GM18508 (cell line): Measurements from ENCODE around the gene ALDH1B1.
"Not testable (repeated sequence)": the region's sequence is repeated elsewhere in the genome, so short reads cannot be mapped to it uniquely, and the experiment has no call there.

ENCODE experiments used
- ATAC-seq: cut with Tn5 transposase; IDR thresholded peaks from one replicate; pipeline ENCODE4 v1.9.1; 2021; ENCODE audit warnings: moderate number of reproducible peaks; ENCODE audit not compliant: insufficient read depth, unreplicated experiment

Gene ALDH1B1

DNA sequence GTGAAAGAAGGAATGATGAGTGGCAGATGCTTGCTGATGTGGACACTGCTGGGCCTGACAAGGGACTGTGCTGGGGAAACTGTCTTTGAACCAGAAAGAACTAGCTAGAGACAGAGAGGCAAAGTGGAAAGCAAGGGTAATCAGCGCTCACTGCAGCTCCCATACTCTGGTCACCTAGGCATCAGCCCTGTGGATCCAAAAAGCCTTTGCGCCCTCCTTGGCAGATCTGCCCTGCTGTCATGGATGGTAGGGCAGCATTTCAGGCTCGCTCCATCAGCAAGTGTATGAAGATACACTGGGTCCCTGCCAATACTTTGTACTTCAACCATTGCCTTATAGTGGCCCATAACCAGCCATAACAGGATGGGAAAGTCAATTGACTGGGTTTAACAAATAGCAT lies 6.6 kb upstream of the ALDH1B1 start:
- no peak for ATAC-seq

DNA sequence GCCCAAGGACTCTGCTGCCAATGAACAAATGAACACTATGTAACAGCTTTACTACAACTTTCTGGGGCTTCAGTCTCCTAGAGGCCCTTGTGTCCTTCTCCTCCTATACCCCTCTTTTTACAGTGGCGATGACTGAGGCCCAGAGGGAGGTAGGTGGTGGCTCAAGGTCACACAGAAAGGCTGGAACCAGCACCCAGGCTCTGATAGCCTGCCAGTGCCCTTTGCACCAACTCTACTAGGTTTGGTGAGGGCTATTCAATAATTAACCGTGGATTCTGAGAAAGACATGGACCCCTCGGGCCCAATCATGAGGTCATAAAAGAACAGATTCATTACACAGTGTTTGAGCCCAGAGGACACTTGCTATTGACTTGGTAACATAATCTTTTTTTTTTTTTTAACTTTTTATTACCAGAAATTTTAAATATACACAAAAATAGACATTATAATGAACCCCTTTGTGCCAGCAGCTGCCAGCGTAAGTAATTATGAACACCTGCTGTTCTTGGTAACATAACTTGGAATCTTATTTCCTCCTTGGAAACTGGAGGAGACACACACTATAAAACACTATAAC lies 6.1 kb upstream of the ALDH1B1 start:
- ATAC-seq = no peak

DNA sequence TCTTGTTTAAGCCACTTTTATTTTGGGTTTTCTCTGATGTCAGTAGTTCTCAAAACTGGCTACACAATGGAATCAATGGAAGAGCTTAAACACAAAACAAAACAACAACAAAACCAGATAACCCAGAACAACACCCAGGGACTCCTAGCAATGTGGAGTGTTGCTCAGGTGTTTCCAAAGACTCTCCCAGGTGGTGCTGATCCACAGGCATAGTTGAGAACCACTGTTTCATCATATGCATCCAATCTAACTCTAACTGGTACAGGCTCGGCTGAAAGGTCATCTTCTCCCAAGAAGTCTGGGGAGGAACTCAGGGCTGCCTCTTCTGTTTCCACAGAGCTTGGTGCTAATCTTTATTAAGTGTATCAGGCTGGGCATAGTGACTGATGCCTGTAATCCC lies 5.4 kb upstream of the ALDH1B1 start:
- ATAC-seq = no peak

DNA sequence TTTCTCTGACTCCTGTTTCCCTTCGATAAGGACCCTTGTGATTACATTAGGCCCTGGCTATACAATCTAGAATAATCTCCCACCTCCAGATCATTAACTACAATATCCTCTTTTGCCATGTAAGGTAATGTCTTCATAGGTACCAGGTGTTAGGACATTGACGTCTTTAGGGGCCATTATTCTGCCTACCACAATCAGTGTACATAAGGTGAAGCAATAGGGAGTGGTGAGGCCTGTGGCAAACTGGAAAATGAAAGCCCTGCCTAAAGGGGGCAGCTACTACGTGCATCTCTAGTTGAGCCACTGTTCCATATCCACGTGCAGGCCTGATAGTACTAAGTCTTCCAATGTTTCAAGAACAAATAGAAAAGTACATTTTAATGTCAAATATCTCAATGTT lies 4.8 kb upstream of the ALDH1B1 start:
- no peak for ATAC-seq

DNA sequence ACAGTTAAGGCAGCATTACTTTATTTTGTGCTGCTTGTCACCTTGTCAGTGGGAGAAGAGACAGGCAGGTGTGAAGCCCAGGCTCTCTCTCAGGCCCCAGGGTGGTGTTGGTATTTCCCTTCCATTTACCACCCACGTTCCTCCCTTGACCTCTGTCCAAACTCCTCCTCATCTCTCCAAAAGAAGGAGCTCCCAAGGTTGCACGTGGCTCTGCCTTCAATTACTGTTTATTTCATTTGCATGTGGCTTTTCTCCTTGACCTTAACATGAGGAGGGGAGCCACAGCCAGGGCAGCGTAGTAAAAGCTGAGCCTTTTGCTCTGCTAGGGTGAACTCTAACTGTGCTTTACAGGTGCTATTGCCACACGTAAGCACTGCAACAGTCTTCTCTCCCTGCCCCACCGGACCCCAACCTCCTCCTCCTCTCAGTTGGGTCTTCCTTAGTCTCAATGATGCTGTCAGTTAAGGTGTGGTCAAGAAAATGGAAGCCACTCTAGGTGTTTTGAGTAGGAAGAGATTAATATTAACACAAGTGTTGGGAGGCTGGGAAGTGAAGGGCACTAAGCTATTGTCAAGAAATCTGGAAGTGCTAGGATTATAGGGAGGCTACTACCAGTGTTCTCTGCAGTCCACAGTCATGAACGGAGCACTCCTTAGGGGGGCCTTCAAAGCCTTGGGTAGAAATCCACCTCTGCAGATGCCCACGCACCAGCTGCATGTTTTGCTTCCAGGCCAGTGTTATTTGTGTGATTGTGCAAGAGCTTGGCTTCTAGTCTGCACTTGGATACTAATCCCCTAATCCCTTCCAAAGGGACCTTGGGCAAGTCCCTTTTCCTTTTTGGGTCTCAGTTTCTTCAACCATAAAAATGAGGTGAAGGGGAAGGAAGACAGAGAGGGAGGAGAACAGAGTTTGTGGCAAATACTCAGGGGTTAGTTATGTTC lies 3.9 kb upstream of the ALDH1B1 start:
- ATAC-seq = no peak

DNA sequence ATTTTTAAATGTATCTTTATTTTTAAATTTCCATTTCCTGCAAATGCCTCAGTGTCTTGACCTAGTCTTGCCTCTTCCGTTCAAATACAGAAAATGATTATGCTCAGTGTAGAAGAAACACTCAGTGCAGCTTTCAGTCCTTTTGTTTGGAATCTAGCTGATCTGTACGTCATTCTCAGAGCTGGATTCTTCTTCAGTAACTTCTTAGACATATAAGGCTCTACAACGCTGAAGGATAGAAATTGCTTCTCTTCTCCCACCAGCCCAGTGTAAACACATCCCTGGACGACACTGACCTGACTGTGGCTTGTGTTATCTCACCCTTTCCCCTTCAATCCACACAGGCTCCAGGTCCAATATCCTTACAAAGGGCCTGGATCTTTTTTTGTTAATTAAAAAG lies 3.2 kb upstream of the ALDH1B1 start:
- ATAC-seq = no peak

DNA sequence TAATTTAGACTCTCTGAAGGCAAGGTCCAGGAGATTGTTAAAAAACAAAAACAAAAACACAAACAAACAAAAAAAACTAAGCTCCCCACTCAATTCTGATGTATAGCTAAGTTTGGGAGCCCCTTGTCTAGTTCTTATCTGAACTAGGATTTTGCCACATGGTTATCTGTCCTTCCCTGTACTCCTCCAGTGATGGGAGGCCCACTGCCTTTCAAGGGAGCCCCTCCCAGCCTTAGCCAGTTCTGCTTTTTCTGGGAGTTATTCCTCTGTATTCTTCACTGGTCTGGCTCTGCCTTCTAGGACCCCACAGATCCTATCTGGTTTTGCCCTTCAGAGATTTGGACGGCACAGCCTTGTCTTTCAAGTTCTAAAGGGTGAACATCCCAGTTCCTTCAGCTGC lies 2.1 kb upstream of the ALDH1B1 start:
- ATAC-seq = no peak

DNA sequence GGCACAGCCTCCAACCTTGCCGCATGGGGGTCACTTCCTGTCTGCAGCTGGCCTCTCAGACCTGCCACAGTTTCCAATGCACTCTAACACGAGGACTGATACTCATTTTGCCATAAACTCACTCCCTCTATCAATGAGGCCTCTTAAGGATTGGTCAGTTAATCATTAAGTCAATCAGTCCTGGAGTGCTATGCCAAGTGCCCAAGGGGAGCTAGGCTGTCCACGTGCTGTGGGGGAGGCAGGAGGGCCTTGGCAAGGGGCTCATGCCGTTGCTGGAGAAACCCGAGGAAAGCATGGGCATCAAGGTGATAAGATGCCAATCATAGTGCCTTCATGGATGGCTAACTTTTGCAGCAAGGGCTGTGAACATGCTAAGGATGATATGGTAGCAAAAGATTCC lies 1.7 kb upstream of the ALDH1B1 start:
- no peak for ATAC-seq

DNA sequence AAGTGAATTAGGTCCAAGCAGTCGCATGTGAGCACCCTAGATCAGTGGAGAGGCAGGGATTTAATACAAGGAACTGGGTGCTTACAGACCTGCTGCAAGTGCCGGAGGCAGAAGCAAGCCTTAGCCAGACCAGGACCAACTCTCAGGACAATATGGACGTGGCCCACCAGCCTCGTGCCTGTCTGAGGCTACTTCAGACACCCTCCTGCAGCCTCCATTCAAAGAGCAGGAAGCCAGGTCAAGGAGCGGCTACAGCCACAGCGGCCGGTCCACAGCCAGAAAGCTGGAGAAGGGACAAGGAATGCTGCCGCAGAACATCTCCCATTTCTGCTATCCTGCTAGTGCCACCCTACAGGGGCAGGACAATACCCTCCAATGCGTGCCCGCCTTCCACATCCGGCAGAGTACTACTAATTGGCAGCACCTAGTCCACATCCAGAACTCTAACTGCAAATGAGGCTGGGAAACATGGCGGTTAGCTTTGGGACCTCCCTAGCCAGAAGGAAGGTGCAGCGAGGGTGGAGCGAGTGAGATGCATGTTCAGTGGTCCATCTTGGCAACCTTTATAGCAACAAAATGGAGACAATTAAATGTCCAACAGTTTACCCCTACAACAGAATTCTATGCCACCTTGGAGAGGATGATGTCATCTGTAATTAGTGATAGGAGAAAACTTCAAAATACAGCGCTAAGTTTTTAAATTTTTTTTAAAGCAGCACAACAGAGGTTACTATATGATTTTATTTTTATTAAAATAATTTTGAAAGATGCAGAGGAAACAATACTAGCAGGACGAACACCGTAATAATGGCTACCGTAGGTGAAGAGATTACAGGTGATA lies 1.0 kb upstream of the ALDH1B1 start:
- no peak for ATAC-seq

DNA sequence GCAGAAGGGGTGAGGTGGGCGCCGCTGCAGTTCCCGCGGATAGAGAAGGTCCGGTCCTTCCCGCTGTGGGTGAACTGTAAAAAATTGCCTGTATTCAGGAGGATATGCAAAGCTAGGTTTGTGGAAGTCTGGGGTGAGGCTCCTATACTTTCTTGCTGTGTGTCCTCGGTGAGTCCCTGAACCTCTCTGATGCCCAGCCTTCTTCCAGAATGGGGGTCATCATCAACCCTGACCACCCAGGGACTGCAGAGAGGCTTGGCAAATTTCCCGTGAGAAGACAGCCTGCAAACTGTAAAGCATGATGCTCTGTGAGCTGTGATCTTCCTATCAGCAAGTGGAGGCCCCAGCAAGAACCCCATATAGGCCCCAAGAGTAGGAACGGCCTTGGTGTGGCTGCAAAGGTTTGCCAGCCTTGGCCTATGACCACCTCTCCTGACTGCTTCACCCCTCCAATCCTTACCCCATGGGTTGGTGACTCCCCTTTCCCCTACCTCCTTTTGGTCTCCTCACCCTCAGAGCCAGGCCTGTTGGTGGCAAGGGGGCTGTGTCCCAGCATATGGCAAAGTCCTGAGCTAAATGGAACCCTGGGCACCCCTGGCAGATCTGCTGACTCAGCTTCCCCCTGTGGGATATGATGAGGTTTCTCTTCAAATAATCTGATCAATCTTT lies 760 bp downstream of the ALDH1B1 start:
- ATAC-seq = no peak

DNA sequence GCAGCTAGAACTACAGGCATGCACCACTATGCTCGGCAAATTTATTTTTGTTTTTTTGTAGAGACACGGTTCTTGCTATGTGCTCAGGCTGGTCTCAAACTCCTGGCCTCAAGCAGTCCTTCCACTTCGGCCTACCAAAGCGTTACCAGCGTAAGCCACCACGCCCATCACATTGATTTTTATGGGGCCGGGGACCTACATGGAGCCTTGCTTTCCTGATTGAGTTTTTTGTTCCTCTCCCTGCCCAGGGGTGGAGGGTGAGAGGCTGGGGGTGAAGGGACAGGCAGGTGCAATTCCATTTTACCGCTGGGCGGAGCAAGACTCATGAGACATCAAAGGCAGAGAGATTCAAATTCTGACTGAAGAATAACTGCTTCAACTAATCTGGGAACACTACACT lies 1.9 kb downstream of the ALDH1B1 start:
- no peak for ATAC-seq

DNA sequence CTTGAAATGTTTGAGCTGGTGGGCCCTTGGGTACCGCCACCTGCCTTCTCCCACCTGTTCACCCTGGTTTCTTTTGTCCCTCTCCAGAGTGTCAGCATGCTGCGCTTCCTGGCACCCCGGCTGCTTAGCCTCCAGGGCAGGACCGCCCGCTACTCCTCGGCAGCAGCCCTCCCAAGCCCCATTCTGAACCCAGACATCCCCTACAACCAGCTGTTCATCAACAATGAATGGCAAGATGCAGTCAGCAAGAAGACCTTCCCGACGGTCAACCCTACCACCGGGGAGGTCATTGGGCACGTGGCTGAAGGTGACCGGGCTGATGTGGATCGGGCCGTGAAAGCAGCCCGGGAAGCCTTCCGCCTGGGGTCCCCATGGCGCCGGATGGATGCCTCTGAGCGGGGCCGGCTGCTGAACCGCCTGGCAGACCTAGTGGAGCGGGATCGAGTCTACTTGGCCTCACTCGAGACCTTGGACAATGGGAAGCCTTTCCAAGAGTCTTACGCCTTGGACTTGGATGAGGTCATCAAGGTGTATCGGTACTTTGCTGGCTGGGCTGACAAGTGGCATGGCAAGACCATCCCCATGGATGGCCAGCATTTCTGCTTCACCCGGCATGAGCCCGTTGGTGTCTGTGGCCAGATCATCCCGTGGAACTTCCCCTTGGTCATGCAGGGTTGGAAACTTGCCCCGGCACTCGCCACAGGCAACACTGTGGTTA lies 3.3 kb downstream of the ALDH1B1 start:
- no peak for ATAC-seq

DNA sequence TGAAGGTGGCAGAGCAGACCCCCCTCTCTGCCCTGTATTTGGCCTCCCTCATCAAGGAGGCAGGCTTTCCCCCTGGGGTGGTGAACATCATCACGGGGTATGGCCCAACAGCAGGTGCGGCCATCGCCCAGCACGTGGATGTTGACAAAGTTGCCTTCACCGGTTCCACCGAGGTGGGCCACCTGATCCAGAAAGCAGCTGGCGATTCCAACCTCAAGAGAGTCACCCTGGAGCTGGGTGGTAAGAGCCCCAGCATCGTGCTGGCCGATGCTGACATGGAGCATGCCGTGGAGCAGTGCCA lies 3.8 kb downstream of the ALDH1B1 start:
- no peak for ATAC-seq

DNA sequence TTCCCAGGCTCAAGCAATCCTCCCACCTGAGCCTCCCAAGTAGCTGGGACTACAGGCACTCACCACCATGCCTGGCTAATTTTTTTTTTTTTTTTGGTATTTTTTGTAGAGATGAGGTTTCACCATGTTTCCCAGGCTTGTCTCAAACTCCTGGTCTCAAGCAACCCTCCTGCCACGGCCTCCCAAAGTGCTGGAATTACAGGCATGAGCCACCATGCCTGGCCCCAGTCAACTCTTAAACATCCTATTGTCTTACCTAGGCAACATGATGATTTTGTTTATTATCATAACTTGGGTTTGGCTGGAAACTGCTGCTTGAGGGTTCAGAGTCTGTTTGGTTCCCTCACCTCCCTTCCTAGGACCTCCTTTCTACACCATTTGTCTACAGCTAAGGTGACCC lies 6.7 kb downstream of the ALDH1B1 start:
- not testable (repeated sequence) for ATAC-seq

DNA sequence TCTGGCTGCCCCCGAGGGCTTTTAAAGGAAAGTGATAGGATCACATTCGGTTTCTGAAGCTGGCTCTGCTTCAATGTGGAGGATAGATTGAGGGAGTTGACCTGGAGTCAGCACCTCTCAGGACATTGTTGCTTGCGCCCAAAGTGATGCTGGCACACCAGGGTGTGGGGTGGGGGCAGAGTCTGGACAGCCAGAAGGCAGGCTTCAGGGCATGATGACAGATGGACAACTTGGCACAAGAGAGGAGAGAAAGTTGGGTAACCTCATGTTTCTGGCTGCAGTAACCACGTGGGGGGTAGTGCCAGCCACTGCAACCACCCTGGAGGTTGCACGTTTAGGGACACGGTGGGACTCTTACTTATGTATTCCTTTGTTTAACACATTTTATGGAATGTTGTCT lies 9.5 kb downstream of the ALDH1B1 start:
- no peak for ATAC-seq

DNA sequence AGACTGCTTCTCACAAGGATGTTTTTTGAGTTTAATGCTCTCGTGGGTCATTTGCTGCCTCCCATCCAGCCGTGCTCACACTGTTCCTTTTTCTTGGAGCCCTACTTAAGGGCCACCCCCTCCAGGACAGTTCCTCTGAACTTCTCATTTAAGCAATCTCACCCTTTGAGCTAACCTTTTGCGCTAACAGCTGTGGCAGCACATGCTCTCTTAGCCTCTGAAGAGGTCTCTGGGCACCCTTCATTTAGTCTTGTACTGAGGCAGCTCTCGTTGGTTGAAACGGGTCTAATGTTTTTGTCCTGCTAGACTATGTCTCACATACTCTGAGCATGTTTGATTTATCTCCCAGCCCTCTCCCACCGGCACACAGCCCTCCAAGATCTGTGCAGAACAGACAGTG lies 11.8 kb downstream of the ALDH1B1 start:
- ATAC-seq = no peak

DNA sequence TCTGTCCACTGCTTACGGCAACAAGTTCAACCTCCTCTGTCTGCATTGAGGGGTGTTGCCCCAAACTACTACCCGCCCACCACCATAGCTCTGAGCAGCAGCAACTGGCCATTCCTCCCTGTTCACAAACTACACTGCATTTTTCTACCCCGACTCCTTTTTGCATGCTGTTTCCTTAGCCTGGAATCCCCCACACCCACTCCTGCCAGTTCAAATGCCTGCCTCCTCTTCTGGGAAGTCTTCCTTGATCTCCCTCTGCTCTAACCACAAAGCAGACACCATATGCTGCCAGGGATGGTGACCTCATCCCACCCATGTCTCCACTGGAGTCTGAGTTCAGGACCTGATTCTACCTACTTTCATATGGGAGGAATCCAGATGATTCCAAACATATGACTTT lies 13.3 kb downstream of the ALDH1B1 start:
- no peak for ATAC-seq

DNA sequence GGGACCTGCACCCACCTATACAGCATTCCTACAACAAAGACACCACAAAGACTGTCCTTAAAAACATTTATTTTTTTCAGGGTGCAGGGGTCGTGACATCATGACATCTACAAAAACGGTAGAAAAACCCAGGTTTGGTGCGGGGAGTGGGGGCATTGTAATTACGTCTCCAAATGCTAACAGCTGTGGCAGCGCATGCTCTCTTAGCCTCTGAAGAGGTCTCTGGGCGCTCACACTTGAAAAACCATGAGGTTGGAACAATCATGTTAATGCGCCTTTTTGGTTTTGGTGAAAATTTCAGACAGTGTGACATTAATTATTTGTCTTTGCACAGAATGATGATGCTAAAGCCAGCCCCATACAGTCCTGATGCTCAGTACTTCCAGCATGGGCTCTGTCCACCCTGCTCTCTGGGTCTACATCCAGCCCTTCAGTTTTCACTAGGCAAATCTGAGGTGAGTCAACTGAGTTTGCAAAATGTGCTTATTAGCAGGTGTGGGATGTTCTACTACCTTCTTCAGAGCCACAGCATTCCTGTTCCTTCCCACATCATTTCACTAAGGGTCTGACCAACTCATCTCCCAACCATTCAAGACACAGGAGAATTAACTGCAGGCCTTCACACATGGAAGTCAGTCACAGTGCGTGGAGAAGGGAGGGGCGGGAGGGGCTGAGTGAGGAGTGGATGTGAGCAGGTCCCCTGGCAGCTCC lies 14.1 kb downstream of the ALDH1B1 start:
- no peak for ATAC-seq

DNA sequence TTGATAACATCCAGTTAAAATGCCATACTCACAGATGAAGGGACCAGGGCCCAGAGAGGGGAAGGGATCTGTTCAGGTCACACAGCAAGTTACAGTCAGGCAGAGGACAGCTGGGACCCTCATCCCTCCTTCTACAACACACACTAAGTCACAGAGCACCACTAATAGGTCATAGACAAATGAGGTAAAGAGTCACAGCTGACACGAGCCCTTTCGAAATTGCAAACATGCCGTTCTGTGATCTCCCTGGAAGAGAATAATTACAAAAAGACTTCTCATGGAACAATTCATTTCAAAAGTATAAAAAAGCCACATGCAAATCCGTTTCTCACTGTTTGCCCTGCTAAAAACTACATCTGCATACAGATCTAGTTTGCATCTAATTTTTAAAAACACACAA lies 16.2 kb downstream of the ALDH1B1 start:
- ATAC-seq = no peak

DNA sequence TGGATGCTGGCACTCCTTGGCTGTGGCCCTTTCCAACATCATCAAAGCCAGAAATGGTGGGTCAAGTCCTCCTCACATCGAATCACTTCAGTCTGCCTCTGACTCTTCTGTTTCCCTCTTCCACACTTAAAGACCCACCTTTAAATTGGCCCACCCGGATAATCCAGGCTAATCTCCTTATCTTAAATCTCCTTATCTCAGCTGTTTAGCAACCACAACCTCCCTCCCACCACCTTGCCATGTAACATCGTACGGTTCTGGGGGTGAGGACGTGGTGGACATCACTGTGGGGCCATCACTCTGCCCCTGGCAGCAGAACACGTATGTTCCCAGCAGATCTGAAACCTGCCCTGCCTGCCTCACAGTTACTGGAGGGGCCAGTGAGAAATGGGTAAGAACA lies 20.2 kb downstream of the ALDH1B1 start:
- ATAC-seq = no peak
